SKM-1 treated with dmso at 0.1 percent for 144 hours (cell line): ENCODE measurements around the gene ERVMER34-1.

ENCODE experiments used
- DNase-seq: peaks from one replicate; lab custom pipeline; 2025; ENCODE audit not compliant: unreplicated experiment; lab: John Stamatoyannopoulos, UW

The ERVMER34-1 gene

DNA sequence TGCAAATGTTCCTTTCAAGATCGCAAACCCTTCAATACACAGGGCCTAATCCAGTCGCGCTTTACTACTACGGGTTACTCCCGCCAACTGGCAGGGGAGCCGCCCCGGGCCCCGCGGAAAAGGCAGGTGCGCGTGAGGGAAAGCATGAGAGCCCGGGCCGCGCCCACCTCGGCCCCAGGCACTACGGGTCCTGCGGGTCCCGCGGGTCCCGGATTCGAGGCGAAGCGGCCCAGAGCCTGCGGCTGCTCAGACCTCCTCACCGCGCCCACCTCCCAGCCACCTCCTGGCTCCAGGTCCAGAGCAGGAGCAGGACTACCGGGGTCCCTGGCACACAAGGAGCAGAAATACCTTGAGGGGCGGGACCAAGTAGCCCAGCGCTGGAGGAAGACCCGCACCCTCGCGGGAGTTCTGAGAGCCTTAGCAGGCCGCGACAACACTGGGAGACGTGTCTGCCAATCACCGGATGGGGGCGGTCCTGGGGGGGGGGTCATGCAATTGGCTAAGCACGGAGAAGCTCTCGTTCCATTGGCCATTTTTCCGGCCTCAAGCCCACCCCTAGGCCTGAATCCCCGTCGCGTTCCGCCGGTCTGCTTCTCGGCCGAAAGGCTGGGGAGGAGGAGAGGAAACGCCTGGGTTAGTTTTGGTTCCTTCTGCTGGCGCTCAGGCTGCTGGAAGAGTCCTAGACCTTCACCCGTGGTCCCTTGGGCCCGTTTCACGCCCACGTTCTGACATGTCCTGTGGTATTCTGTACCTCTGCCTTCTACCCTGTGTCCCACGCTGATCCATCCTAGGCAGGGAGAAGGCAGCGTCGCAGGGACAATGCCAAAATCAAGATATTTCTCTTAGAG lies 29.0 kb downstream of the ERVMER34-1 start:
- DNase-seq, result peak; percentile 90

DNA sequence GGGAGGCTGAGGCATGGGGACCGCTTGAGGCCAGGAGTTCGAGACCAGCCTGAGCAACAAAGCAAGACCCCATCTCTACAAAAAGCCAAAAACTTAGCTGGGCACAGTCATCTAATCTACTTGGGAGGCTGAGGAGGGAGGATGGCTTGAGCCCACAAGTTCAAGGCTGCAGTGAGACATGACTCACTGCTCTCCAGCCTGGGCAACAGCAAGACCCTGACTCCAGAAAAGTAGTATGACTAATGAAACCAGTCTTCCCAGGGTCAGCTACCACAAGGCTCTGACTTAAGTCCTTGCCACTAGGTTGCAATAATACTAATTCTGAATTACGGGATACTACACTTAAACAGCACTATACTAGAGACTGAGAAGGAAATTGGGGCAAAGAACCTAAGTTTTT lies 33.1 kb downstream of the ERVMER34-1 start:
- DNase-seq, result no peak

DNA sequence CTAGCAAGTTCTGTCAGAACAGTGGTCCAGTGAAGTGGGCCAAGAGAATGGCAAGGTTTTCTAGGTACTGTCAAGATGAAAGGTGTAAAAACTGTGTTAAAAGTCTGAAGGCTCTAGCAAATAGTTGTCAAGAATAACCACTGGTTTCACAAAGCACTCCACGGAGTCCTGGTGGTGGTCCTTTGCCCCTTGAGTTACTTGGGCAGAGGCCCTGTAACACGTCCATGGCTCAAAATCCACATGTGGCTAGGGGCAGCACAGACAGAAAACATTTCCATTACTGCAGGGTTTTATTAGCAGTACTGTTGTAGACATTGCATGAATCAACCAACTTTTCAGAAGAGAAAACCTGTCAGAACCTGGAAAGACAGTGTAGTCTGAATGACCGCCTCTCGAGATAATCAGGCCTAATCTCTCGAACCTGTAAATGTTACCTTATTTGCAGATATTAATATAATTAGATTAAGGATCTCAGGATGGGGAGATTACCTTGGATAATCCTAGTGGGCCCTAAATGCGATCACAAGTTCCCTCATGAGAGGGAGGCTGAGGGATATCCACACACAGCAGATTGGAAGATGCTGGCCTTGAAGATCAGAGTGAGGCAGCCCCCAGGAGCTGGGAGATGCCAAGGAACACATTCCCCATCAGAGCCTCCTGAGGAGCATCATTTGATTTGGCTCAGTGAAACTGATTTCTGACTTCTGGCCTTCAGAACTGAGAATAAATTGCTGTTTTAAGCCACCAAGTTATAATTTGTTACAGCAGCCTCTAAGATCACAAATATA lies 34.7 kb downstream of the ERVMER34-1 start:
- no peak for DNase-seq

GRCh38 chr4:52715914-52716313 lies 35.3 kb downstream of the ERVMER34-1 start:
- DNase-seq, result no peak

GRCh38 chr4:52715255-52715897 lies 35.8 kb downstream of the ERVMER34-1 start:
- no peak for DNase-seq

DNA sequence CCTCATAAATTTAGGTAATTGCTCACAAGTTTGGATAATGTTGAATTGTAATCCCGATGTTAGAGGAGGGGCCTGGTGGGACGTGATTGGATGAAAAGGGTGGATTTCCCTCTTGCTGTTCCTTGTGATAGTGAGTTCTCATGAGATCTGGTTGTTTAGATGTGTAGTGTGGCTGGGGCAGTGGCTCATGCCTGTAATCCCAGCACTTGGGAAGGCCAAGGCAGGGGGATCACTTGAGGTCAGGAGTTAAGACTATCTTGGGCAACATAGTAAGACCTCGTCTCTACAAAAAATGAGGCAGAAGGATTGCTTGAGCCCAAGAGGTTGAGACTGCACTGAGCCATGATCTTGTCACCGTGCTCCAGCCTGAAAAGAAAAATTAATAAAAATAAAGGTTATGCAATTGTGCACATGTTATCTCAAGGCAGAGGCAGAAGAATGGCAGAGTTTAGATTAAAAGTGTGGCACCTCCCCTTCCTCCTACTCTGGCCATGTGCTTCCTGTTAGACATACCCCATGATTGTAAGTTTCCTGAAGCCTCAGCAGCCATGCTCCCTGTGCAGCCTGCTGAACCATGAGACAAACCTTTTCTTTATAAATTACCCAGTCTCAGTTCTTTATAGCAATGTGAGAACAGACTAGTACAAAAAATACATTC lies 36.5 kb downstream of the ERVMER34-1 start:
- DNase-seq, result no peak

DNA sequence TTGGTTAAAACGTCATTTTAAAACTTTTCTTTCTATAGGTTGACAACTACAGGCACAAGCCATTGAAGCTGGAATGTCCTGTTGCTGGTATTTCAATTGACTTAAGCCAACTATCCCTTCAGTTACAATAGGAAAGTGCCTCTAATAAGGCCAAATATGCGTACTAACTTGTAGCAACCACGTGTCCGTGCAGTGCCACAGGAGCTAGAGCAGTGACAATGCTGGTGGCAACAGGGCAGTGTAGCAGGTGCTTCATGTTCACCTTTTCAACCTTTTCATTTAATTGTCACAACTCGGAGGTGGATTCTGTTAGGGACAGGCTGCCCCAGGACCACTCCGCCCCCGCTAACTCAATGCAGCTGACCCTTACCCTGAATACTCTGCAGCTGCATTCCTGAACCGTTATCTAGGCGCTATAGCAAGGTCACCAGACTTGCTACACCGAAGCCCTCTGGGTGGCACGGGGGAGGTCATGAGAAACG lies 37.7 kb downstream of the ERVMER34-1 start:
- DNase-seq, result no peak

- DNase-seq, result peak; percentile 95
Observed at GRCh38 chr4:52712251-52713130, 38.7 kb downstream of the ERVMER34-1 start.

- DNase-seq, result no peak
Observed at GRCh38 chr4:52711834-52712250, 39.4 kb downstream of the ERVMER34-1 start.

- DNase-seq, result no peak
Observed at GRCh38 chr4:52711272-52711671, 40.0 kb downstream of the ERVMER34-1 start.

DNA sequence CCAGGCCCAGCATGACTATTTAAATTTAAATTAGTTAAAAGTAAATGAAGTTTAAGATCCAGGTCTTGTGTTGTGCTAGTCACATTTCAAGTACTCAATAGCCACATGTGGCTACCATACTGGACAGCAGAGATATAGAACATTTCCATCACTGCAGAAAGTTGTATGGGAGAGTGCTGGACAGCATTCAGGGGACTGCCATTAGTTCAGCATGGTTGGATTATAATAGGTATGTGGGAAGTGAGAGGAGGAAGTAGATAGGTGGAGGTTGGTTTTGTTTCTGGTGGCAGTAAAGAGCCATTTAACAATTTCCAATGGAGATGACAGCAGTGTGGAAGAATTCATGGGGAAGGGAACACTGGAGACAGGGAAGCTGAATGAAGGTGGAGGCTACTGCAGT lies 42.1 kb downstream of the ERVMER34-1 start:
- no peak for DNase-seq

DNA sequence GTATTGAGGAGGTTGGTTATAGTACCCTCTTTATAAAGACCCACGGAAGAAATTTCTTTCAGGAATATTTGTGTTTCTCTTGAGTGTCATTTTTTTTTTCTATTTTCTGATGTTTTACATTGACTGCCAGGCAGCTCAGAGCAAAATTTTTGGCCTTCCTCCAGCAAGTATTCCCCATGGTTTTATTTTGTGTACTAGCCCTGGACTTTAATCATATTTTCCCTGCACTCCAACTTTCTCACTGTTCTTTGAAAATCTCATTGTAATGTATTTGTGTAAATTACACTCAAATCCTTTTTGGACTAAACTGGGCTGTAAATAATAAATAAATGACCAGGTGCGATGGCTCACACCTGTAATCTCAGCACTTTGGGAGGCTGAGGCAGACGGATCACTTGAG lies 46.6 kb downstream of the ERVMER34-1 start:
- no peak for DNase-seq

- DNase-seq, result no peak
Observed at GRCh38 chr4:52704133-52704532, 47.1 kb downstream of the ERVMER34-1 start.

DNA sequence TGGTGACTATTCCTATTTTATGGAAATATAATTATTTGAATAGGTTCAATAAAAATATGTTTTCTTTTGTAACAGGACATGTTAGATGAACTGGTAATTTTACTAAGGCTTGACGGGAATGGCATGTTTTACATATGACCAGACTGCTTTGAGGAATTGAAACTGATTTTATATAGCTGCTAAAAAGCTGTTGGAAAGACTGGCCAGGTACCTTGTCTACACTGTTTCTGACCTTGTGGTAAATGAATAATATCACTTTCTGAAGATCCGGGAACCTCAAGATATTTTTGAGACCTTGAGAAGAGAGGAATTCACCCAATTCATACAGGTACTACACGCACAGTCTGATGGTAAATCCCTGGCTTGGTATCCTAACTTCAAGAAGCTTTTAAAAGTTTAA lies 50.0 kb downstream of the ERVMER34-1 start:
- DNase-seq, result no peak

DNA sequence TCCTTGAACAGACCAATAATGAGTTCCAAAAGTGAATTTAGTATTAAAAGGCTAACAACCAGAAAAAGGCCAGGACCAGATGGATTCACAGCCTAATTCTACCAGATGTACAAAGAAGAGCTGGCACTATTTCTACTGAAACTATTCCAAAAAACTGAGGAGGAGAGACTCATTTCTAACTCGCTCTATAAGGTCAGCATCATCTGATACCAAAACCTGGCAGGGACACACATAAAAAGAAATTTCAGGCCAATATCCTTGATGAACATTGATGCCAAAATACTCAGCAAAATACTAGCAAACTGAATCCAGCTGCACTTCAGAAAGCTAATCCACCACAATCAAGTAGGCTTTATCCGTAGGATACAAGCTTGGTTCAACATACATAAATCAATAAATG lies 56.3 kb downstream of the ERVMER34-1 start:
- DNase-seq, result no peak

- no peak for DNase-seq
Observed at GRCh38 chr4:52693492-52693891, 57.7 kb downstream of the ERVMER34-1 start.
